PC-9 (cell line): ENCODE data around the gene MRRF. TPM values are rescaled to one million over a fixed set of nuclear protein-coding genes. Genes with fewer than 3 reads are reported as not detected.

ENCODE experiments used
- BruUV-seq: library from RNA; stranded (reverse); fragments of 400-500 nt; replicated peaks from 2 replicates; lab custom pipeline; 2021; lab: Mats Ljungman, UMichigan
- CTCF ChIA-PET: fragments of 300-600 bp; sonication (Branson Sonifier 250); formaldehyde crosslinking; loops from one replicate; lab custom pipeline; 2022; ENCODE audit warnings: antibody characterized with exemption; lab: Charles Lee
- POLR2A ChIA-PET: fragments of 300-600 bp; sonication (Branson Sonifier 250); formaldehyde crosslinking; loops from one replicate; lab custom pipeline; 2022; ENCODE audit warnings: antibody characterized with exemption; ENCODE audit not compliant: unreplicated experiment; lab: Charles Lee
- DNase-seq, 2 experiments: peaks; one replicate each; pipeline versions ENCODE4 v3.0.0 to v3.0.0-alpha.2; 2015 to 2022; ENCODE audit warnings: mixed read lengths in 1 of 2
- H2AFZ ChIP-seq: fragments of 200-600 bp; sonication (generic); 2 replicates; pipeline ENCODE4 v1.8.1; 2017; ENCODE audit warnings: antibody characterized with exemption
- H3F3A ChIP-seq: fragments of 200-600 bp; sonication (generic); 2 replicates; pipeline ENCODE4 v1.8.1; 2017; ENCODE audit warnings: antibody characterized with exemption, mild to moderate bottlenecking, low read depth; ENCODE audit not compliant: insufficient read depth
- H3K27ac ChIP-seq: fragments of 200-600 bp; sonication (generic); 2 replicates; pipeline ENCODE4 v1.6.1; 2016; ENCODE audit warnings: mixed run types
- H3K27me3 ChIP-seq: fragments of 200-600 bp; sonication (generic); 2 replicates; pipeline ENCODE4 v1.6.1; 2016; ENCODE audit warnings: low read depth, mixed run types; ENCODE audit not compliant: insufficient read depth
- H3K36me3 ChIP-seq: fragments of 200-600 bp; sonication (generic); 2 replicates; pipeline ENCODE4 v1.6.1; 2016; ENCODE audit warnings: low read depth, mixed run types
- H3K4me1 ChIP-seq: fragments of 200-600 bp; sonication (generic); replicated peaks from 2 replicates; pipeline ENCODE4 v1.6.1; 2016; ENCODE audit warnings: mixed run types; ENCODE audit not compliant: insufficient read depth
- H3K4me2 ChIP-seq: fragments of 200-600 bp; sonication (generic); 2 replicates; pipeline ENCODE4 v1.6.1; 2017; ENCODE audit warnings: mixed run types
- H3K4me3 ChIP-seq: fragments of 200-600 bp; sonication (generic); 2 replicates; pipeline ENCODE4 v1.6.1; 2016; ENCODE audit warnings: mixed run types
- H3K79me2 ChIP-seq: fragments of 200-600 bp; sonication (generic); 2 replicates; pipeline ENCODE4 v1.6.1; 2017; ENCODE audit warnings: low read depth, mixed run types
- H3K9me2 ChIP-seq: fragments of 200-600 bp; sonication (generic); 2 replicates; pipeline ENCODE4 v1.8.1; 2017; ENCODE audit warnings: mild to moderate bottlenecking; ENCODE audit not compliant: insufficient read depth
- H3K9me3 ChIP-seq: fragments of 200-600 bp; sonication (generic); 2 replicates; pipeline ENCODE4 v1.8.1; 2016; ENCODE audit warnings: low read depth; ENCODE audit not compliant: insufficient read depth
- H4K20me1 ChIP-seq: fragments of 200-600 bp; sonication (generic); 2 replicates; pipeline ENCODE4 v1.8.1; 2017; ENCODE audit not compliant: insufficient read depth
- EZH2 ChIP-seq: fragments of 200-600 bp; sonication (generic); IDR thresholded peaks from 2 replicates; pipeline ENCODE4 v1.8.0; 2017; ENCODE audit warnings: antibody characterized with exemption, low read depth
- intact Hi-C: fragments of 100-400 bp; cut with micrococcal nuclease; formaldehyde crosslinking; loops from one replicate; pipeline ENCODE4 v1.10.0; 2022; ENCODE audit not compliant: unreplicated experiment
- total RNA-seq: library from RNA; stranded (reverse); gene quantifications from 2 replicates; pipeline ENCODE4 v1.2.3, GENCODE V29; 2021
- TF ChIP-seq, protein P1 (sequence below): fragments of 200-600 bp; sonication (generic); conservative IDR thresholded peaks from 2 replicates; pipeline ENCODE4 v1.6.1; 2017; ENCODE audit warnings: mixed run types, antibody characterized with exemption, mild to moderate bottlenecking, moderate library complexity

Gene MRRF
- total RNA-seq, 1 experiment from 2014 or later = 79.5 TPM

DNA sequence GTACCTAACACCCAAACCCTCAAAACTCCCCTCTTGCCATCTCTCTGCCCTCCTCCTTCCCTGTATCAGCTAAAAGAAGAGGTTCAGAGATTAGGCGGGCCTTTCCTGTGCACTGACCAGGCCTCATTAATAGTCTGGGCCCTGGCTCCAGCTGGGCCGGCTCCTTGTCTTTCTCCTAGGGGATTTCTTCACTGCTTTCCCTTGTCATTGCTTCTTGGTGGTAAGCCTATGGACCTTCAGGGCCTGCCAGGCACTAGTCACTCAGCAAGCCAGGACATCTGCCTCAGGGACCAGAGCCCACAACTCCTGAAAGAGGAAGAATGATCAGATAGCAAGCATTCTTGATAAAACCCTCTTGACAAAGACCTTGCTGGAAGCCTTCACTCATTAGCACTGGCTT, 50.9 kb downstream of the MRRF start:
- Histone ChIP-seq H3K4me2 (no peak overlapping the region), H3K9me2 (no peaks in the 10 kb centered on the region), H3K27me3 (no peaks in the 10 kb centered on the region), H2AFZ (no peak overlapping the region), H3K4me3 (no peak overlapping the region), H3K27ac (no peak overlapping the region), H3K4me1 (no peaks in the 10 kb centered on the region), H3F3A (no peaks in the 10 kb centered on the region), H3K79me2 (no peaks in the 10 kb centered on the region), H4K20me1 (peaks cover 12% of the 10 kb centered on the region), H3K36me3 (peaks cover 15% of the 10 kb centered on the region), H3K9me3 (no peaks in the 10 kb centered on the region)
- POLR2A ChIA-PET = interaction anchor here (0.6 kb wide), 1 partner anchor 274 kb away, joined by 3 read pairs; no protein-coding TSS in a partner anchor
- intact Hi-C loops = no loop called here
- CTCF ChIA-PET = no interaction called here
- BruUV-seq = no TSS peak
- TF ChIP-seq EZH2 = no peak
- TF ChIP-seq, protein P1, sequence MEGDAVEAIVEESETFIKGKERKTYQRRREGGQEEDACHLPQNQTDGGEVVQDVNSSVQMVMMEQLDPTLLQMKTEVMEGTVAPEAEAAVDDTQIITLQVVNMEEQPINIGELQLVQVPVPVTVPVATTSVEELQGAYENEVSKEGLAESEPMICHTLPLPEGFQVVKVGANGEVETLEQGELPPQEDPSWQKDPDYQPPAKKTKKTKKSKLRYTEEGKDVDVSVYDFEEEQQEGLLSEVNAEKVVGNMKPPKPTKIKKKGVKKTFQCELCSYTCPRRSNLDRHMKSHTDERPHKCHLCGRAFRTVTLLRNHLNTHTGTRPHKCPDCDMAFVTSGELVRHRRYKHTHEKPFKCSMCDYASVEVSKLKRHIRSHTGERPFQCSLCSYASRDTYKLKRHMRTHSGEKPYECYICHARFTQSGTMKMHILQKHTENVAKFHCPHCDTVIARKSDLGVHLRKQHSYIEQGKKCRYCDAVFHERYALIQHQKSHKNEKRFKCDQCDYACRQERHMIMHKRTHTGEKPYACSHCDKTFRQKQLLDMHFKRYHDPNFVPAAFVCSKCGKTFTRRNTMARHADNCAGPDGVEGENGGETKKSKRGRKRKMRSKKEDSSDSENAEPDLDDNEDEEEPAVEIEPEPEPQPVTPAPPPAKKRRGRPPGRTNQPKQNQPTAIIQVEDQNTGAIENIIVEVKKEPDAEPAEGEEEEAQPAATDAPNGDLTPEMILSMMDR = no peak
- DNase-seq = no peak

DNA sequence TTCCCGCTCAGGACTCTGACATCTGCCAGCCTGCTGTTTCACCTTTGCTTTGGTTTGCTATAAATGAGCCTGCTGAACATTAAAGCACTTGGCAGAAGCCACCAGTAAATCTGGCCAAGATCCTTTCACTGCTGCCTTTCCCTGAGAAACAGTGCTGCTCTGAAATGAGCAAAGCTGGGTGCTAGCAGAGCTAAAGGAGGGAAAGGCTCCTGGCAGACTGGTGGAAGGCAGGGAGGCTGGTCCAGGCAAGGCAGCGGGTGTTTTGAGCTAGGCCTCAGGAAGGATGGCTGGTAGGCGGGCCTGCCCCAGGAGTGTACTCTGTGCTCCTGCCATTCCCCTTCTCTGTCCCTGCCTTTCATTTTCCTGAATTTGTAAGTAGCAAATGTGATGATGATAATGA, 53.6 kb downstream of the MRRF start:
- Histone ChIP-seq H3K4me3 (no peak overlapping the region), H4K20me1 (peaks cover 12% of the 10 kb centered on the region), H3K4me1 (no peaks in the 10 kb centered on the region), H2AFZ (no peak overlapping the region), H3K79me2 (no peaks in the 10 kb centered on the region), H3K9me3 (no peaks in the 10 kb centered on the region), H3K36me3 (peaks cover 17% of the 10 kb centered on the region), H3K27me3 (no peaks in the 10 kb centered on the region), H3K4me2 (no peak overlapping the region), H3K27ac (no peak overlapping the region), H3K9me2 (no peaks in the 10 kb centered on the region), H3F3A (no peaks in the 10 kb centered on the region)
- no peak for TF ChIP-seq EZH2
- TF ChIP-seq, protein P1 = no peak
- CTCF ChIA-PET = no interaction called here
- DNase-seq = no peak
- intact Hi-C loops = no loop called here
- no TSS peak for BruUV-seq
- POLR2A ChIA-PET = no interaction called here

- H3K4me1 ChIP-seq = no peaks in the 10 kb centered on the region
- TF ChIP-seq, protein P1 = no peak
- TF ChIP-seq EZH2 = no peak
- H3F3A ChIP-seq = no peaks in the 10 kb centered on the region
- H3K27me3 ChIP-seq = no peaks in the 10 kb centered on the region
- H3K9me3 ChIP-seq = no peaks in the 10 kb centered on the region
- no peak overlapping the region for H3K4me2 ChIP-seq
- H2AFZ ChIP-seq = no peak overlapping the region
- DNase-seq = no peak
- ChIA-PET POLR2A (no interaction called here), CTCF (no interaction called here)
- intact Hi-C loops = no loop called here
- no TSS peak for BruUV-seq
- no peaks in the 10 kb centered on the region for H3K79me2 ChIP-seq
- H4K20me1 ChIP-seq = peaks cover 12% of the 10 kb centered on the region
- H3K9me2 ChIP-seq = no peaks in the 10 kb centered on the region
- no peak overlapping the region for H3K27ac ChIP-seq
- H3K36me3 ChIP-seq = 0 out of 2 replicates have a peak, but pooled peaks cover 10% of the 10 kb centered on the region
- no peak overlapping the region for H3K4me3 ChIP-seq
Measured at GRCh38 chr9:122320413-122320881, 55.8 kb downstream of the MRRF start.
